Measurements from ENCODE around the gene ETV7.
A peak's percentile ranks its signal among the peaks of the same experiment; 100 is the strongest.

ETV7 gene

GRCh38 chr6:36345681-36346466 lies 41.6 kb downstream of the ETV7 start:
- Histone ChIP-seq H3K27ac (ENCODE audit: low read depth, low read length) (no peak overlapping the region), H3K27me3 (ENCODE audit: low read length) (no peaks in the 10 kb centered on the region), H3K9me3 (ENCODE audit: insufficient read depth, low read length) (no peaks in the 10 kb centered on the region), H3F3A (ENCODE audit: insufficient read depth) (no peaks in the 10 kb centered on the region), H4K20me1 (ENCODE audit: low read depth, low read length) (no peaks in the 10 kb centered on the region), H3K9me2 (replicated peaks; ENCODE audit: insufficient read depth, low read length) (no peaks in the 10 kb centered on the region), H3K9ac (ENCODE audit: low read length) (no peak overlapping the region), H3K4me3 (ENCODE audit: insufficient read depth, low read length, poor library complexity, severe bottlenecking) (no peak overlapping the region), H2AFZ (ENCODE audit: low read depth, low read length, severe bottlenecking) (no peak overlapping the region), H3K36me3 (ENCODE audit: low read length) (no peaks in the 10 kb centered on the region), H3K4me2 (ENCODE audit: low read depth, low read length, poor library complexity, severe bottlenecking) (no peak overlapping the region), H3K79me2 (ENCODE audit: insufficient read depth, low read length) (no peaks in the 10 kb centered on the region)
- no peak for TF ChIP-seq EZH2phosphoT487 (conservative IDR thresholded peaks at IDR 0.05; ENCODE audit: low read length)
- TF ChIP-seq CTCF (IDR thresholded peaks at IDR 0.05; ENCODE audit: insufficient read depth, low read length, poor library complexity, severe bottlenecking), result no peak

GRCh38 chr6:36343109-36343680 lies 44.3 kb downstream of the ETV7 start:
- Histone ChIP-seq H3K9me3 (ENCODE audit: insufficient read depth, low read length) (no peaks in the 10 kb centered on the region), H2AFZ (ENCODE audit: low read depth, low read length, severe bottlenecking) (no peak overlapping the region), H3K4me3 (ENCODE audit: insufficient read depth, low read length, poor library complexity, severe bottlenecking) (no peak overlapping the region), H3K9ac (ENCODE audit: low read length) (no peak overlapping the region), H3K36me3 (ENCODE audit: low read length) (no peaks in the 10 kb centered on the region), H3K79me2 (ENCODE audit: insufficient read depth, low read length) (no peaks in the 10 kb centered on the region), H3K4me2 (ENCODE audit: low read depth, low read length, poor library complexity, severe bottlenecking) (no peak overlapping the region), H4K20me1 (ENCODE audit: low read depth, low read length) (no peaks in the 10 kb centered on the region), H3K9me2 (replicated peaks; ENCODE audit: insufficient read depth, low read length) (no peaks in the 10 kb centered on the region), H3K27me3 (ENCODE audit: low read length) (no peaks in the 10 kb centered on the region), H3F3A (ENCODE audit: insufficient read depth) (no peaks in the 10 kb centered on the region), H3K27ac (ENCODE audit: low read depth, low read length) (no peak overlapping the region)
- TF ChIP-seq CTCF (IDR thresholded peaks at IDR 0.05; ENCODE audit: insufficient read depth, low read length, poor library complexity, severe bottlenecking) (no peak), EZH2phosphoT487 (conservative IDR thresholded peaks at IDR 0.05; ENCODE audit: low read length) (no peak)

- Histone ChIP-seq H3K4me3 (ENCODE audit: insufficient read depth, low read length, poor library complexity, severe bottlenecking) (no peak overlapping the region), H3F3A (ENCODE audit: insufficient read depth) (no peaks in the 10 kb centered on the region), H3K27me3 (ENCODE audit: low read length) (no peaks in the 10 kb centered on the region; the same call in 1 of the 2 replicates), H3K9me3 (ENCODE audit: insufficient read depth, low read length) (no peaks in the 10 kb centered on the region), H3K9me2 (replicated peaks; ENCODE audit: insufficient read depth, low read length) (no peaks in the 10 kb centered on the region), H2AFZ (ENCODE audit: low read depth, low read length, severe bottlenecking) (peak overlapping the region; percentile 75), H3K79me2 (ENCODE audit: insufficient read depth, low read length) (no peaks in the 10 kb centered on the region), H3K27ac (ENCODE audit: low read depth, low read length) (no peak overlapping the region), H4K20me1 (ENCODE audit: low read depth, low read length) (no peaks in the 10 kb centered on the region), H3K4me2 (ENCODE audit: low read depth, low read length, poor library complexity, severe bottlenecking) (peak overlapping the region; percentile 31), H3K36me3 (ENCODE audit: low read length) (no peaks in the 10 kb centered on the region), H3K9ac (ENCODE audit: low read length) (no peak overlapping the region)
- TF ChIP-seq EZH2phosphoT487 (conservative IDR thresholded peaks at IDR 0.05; ENCODE audit: low read length) (no peak), CTCF (IDR thresholded peaks at IDR 0.05; ENCODE audit: insufficient read depth, low read length, poor library complexity, severe bottlenecking) (peak; percentile 100)
Observed at GRCh38 chr6:36340618-36341454, 46.6 kb downstream of the ETV7 start.

Data from SU-DHL-6 (cell line).